GM18508 (cell line): ENCODE measurements around the gene PTK7.

ENCODE experiments used
- ATAC-seq: cut with Tn5 transposase; IDR thresholded peaks from one replicate; pipeline ENCODE4 v1.9.1; 2021; ENCODE audit warnings: moderate number of reproducible peaks; ENCODE audit not compliant: insufficient read depth, unreplicated experiment

PTK7 gene

DNA sequence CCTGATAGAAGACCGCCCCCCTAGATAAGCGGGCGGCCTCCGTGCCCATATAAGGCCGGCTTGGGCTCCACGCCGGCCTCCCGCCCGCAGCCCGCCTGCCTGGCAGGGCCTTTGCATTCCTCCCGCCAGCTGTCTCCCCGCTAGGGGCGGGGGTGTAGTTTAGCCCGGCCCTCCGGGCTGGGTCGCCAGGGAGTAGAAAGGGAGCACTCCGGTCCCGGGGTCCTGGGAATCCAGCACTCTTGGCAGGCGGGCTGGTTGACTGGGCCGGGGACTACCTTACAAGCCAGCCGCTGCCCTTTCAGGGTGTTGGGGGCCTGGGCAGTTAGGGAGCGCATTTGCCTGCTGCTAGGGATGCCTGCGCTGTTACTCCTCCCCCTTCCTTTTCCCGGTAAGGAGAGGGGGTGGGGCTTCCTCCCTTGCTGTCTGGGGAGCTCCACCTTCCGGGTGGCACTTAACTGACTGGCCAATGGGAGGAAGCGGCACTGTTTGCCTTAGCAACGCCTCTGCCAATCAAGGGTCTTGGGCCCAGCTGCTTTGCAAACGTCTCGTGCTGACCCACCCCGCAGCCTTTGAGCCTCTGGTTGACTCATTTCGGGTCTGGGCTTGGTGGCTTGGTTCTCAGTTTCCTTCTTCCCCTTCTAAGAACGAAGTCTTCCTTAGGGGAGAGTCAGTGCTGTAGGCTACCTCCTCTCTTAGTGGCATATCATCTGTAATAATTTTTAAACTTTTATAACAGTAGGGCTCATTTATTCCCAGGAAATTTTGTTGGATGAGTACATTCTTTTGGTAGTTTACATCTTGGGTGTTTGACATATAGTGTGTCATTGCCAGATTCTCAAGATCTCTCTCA is 98.4 kb downstream of the PTK7 start:
- ATAC-seq = peak; percentile 54

DNA sequence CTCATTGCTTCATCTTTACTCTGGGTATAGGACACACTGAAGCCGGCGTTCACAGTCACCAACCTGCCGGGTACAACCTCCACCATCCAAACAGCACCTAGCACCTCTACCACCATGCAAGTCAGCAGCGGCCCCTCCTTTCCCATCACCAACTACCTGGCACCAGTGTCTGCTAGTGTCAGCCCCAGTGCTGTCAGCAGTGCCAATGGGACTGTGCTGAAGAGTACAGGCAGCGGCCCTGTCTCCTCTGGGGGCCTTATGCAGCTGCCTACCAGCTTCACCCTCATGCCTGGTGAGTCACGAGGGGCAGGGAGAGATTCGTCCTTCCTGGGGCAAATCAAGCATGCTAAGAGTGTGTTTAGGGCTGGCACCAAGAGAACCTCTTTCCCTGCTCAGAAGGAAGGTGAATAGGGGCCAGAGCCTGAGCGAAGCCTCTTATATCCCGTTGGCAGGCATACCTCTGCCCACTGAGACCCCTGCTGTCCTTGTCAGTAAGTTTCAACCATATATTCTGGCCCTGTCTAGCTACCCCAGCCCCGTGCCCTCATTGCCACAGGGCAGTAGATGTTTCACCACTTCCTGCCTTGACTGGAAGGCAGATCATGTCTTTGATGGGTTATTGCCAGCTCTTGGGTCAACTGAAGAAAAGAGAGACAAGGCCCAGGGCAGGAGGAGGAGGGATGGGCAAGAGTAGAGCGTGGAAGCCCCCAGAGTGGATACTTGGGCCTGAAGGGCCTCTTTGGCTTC is 99.7 kb downstream of the PTK7 start:
- ATAC-seq = no peak

GRCh38 chr6:43176423-43176786 is 100.3 kb downstream of the PTK7 start:
- ATAC-seq = no peak

- ATAC-seq = no peak
These were observed 102.0 kb downstream of the PTK7 start for GRCh38 chr6:43178150-43178549.

DNA sequence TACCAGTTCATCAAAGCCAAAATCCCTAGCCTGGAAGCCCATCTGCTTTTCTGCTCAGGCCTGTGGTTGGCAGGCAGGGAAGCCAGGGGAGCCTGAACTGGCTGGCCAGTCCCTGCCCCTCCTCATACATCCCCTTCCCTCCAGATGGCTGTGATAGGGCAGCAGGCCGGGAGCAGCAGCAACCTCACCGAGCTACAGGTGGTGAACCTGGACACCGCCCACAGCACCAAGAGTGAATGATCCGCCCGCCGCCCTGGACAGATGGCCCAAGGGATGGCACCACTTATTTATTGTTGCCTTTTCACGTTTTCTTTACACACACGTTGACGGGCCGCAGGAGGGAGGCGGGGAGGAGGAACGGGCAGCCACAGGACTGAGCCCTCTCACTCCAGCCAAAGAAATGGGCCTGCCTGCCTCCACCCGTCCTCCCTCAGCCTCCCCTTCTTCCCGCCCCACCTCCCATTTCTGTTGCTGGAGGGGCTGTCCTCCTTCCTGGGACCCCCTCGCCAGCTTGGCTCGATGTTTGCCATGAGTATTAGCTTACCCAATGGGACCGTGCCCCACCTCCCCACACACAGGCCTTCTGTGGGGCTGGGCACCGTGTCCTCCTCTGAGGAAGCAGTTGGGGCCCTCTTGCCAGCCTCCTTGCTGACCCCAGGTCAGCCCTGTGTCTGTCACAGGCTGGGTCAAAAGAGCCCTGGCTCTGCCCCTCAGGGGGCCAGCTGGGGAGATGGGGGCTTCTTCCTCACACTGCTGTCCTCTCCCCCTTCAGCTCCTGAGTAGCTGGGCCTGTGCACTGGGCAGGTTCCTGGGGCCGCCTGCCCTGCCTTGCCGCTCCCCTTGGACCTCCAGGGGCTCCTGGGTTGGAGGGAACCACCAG is 103.1 kb downstream of the PTK7 start:
- ATAC-seq = no peak

- ATAC-seq = no peak
These were observed 103.9 kb downstream of the PTK7 start for GRCh38 chr6:43180058-43180457.

GRCh38 chr6:43180985-43181384 is 104.9 kb downstream of the PTK7 start:
- no peak for ATAC-seq

DNA sequence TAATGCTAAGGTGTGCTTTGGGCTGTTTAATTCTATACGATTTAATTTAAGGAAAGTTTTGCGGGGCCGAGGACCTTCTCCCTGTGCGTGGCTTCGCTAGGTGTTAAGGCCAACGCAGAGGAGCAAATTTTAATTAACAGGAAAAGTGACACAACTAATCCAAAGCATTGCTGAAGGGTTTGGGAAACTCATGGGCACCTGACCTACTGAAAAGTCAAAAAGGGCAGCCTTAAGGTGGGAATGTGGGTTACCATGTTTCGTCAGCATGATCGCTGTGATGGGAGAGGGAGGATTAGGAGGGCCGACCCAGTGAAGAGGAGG is 105.5 kb downstream of the PTK7 start:
- no peak for ATAC-seq

DNA sequence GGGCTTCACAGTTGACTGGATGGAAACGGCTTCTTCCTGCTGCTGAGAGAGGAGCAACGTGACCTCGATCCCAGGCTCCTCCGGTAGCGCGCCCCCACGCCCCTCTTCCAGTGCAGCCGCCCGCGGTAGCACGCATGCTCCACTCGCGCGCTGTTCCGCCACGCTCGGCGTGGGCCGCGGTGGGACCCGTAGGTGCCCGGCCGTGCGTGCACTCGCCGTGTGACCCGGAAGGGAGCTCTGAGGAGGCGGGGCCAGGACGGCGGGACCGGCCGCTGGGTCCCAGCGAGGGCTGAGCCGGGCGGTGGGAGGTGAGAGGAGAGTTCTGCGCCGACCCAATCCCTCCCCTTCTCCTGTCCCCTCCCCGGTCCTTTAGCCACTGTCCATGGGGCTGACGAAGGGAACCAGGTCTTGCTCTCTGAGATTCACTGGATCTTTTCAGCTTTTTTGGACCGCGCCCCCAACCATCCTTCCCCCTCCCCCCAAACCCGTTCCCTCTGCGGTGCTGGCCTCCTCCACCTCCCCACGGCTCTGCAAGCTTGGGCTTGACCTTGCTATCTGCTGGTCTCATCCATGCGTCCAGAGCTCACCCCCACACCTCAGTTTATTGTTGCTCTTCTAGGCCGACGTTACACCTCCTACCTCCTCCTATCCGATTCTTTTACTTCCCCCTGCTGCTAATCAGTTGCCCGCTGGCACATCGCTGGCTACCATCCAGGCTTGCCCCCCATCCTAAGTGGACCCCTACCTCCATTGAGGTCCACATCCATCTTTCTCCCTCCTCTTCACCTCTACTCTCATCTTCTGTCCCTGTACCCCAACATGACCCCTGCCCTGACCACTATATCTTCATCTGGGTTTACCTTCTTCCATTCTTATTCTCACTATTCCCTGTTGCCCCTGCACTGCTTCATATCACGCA is 106.1 kb downstream of the PTK7 start, which contains the start of gene CUL9:
Gene CUL9, plus strand, starts transcription at position 255 of the 919 bp plus-strand sequence. CDS start 2,115 bp downstream, outside the sequence.
- ATAC-seq = no peak

DNA sequence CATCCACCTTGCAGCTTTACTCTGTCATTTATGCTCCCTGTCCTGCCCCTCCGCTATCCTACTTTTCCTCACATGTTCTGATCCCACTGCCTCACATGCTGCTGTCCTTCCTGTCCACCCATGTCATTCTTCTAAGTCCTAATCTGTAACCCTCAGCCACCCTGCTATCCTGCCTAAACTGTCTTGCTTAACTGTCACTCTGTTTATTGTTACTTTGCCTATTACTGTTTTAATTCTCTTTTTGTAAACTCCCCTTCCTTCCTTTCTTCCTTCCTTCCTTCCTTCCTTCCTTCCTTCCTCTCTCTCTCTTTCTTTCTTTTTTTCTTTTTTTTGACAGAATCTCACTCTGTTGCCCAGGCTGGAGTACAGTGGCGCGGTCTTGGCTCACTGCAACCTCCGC is 107.3 kb downstream of the PTK7 start:
- no peak for ATAC-seq

DNA sequence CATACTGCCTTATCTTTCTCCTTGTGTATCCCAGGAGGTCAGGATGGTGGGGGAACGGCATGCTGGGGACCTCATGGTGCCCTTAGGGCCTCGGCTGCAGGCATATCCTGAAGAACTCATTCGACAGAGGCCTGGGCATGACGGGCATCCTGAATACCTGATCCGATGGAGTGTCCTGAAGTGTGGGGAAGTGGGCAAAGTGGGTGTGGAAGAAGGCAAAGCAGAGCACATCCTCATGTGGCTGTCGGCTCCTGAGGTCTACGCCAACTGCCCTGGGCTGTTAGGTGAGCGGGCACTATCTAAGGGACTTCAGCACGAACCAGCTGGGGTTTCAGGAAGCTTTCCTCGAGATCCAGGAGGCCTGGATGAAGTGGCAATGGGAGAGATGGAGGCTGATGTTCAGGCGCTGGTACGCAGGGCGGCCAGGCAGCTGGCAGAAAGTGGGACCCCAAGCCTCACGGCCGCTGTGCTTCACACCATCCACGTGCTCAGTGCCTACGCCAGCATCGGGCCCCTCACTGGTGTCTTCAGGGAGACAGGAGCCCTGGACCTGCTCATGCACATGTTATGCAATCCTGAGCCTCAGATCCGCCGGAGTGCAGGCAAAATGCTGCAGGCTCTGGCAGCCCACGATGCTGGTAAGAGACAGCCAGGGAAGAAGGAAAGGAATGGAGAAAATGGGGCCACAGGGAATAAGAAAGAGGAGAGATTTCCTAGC is 108.3 kb downstream of the PTK7 start:
- no peak for ATAC-seq

DNA sequence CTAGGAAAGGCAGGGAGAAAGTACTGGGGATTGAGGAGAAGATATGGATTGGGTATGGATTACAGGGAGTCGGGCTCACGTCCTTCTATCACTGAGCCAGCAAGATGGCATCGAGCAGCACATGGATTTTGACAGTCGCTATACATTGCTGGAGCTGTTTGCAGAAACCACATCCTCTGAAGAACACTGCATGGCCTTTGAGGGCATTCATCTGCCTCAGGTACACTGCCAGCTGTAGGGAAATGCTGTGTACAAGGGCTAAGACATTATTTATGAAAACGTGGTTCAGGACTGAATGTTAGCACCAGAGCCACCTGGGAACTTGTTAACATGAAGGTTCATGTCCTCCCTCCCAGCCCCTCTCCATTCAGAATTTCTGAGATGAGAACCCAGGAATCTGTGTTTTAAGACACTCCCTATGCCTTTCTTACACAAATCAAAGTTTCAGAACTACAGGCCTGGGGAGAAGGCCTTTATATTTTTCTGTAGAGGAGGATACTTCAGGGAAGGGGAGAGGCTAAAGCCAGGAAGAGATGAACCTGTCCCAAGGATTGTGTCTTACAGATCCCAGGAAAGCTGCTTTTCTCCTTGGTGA is 109.4 kb downstream of the PTK7 start:
- ATAC-seq = no peak

DNA sequence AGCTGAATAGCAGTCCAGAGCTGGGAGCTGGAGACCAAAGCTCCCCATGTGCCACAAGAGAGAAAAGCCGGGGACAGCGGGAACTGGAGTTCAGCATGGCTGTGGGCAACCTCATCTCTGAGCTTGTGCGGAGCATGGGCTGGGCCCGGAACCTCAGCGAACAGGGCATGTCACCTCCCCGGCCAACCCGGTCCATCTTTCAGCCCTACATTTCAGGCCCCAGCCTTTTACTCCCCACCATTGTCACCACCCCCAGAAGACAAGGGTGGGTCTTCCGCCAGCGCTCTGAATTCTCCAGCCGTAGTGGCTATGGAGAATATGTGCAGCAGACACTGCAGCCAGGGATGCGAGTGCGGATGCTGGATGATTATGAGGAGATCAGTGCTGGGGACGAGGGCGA is 109.9 kb downstream of the PTK7 start:
- no peak for ATAC-seq

- ATAC-seq = no peak
These were observed 110.6 kb downstream of the PTK7 start for GRCh38 chr6:43186706-43187105.

DNA sequence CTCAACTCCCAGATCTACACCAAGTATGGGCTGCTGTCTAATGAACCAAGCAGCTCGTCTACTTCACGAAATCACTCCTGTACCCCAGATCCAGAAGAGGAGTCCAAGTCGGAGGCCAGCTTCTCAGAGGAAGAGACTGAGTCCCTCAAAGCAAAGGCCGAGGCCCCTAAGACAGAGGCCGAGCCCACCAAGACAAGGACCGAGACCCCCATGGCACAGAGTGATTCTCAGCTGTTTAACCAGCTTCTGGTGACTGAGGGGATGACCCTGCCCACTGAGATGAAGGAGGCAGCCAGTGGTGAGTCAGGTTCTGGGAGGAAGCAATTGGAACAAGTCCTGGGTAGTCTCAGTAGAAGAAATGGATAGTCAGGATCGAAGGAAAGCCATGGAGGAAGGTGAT is 111.7 kb downstream of the PTK7 start:
- ATAC-seq = no peak

DNA sequence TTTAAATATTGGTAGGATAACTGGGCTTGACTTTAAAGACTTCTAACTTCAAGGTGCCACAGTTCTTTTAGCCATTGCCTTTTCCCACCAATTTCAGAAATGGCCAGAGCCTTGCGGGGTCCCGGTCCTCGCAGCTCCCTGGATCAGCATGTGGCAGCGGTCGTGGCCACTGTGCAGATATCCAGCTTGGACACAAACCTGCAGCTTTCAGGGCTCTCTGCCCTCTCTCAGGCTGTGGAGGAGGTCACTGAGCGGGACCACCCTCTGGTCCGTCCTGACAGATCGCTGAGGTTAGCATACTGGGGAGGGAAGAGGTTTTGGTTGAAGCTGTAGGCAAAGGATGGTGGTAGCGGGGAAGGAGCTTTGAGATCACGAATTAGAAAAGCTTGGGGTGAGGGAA is 112.3 kb downstream of the PTK7 start:
- ATAC-seq = no peak

- no peak for ATAC-seq
These were observed 113.7 kb downstream of the PTK7 start for GRCh38 chr6:43189776-43190304.

DNA sequence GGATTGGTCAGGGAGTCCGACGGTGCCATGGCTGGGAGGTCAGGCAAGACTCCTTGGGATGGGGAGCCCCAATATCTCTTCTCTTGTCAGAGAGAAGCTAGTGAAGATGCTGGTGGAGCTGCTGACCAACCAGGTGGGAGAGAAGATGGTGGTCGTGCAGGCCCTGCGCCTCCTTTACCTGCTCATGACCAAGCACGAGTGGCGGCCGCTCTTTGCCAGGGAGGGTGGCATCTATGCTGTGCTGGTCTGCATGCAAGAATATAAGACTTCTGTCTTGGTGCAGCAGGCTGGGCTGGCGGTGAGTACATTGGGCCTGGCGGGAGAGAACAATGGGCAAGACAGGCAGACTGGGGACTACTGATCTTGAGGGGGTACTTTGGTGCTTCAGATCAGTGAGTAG is 116.8 kb downstream of the PTK7 start:
- ATAC-seq = no peak

DNA sequence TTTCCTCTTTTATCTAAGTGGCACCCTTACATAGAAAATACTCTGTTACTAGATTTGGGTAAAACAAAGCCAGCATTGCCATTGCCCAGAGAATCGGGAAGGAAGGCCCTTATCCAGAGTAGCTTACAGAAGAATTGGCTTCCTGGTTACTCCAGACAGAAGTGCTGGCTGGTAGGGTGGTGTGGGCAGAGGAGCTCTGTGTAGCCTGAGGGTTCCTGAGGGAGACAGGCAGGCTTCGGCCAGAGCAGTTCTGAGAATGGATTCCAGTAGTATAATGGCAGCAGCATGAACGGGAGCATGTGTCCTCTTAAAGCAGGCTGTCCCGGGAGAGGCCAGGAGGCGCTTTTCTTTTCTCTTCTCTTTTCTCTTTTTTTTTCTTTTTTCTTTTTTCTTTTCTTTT is 117.8 kb downstream of the PTK7 start:
- no peak for ATAC-seq
